CD4-positive, alpha-beta T cell treated with Interleukin-15 for 4 hours (primary cell): ENCODE data around the gene MPZL2.
"Not testable (repeated sequence)": the region's sequence is repeated elsewhere in the genome, so short reads cannot be mapped to it uniquely, and the experiment has no call there.

ENCODE experiments used
- DNase-seq: peaks from one replicate; pipeline ENCODE4 v3.0.0-alpha.2; 2020; ENCODE audit warnings: low spot score

MPZL2 gene

DNA sequence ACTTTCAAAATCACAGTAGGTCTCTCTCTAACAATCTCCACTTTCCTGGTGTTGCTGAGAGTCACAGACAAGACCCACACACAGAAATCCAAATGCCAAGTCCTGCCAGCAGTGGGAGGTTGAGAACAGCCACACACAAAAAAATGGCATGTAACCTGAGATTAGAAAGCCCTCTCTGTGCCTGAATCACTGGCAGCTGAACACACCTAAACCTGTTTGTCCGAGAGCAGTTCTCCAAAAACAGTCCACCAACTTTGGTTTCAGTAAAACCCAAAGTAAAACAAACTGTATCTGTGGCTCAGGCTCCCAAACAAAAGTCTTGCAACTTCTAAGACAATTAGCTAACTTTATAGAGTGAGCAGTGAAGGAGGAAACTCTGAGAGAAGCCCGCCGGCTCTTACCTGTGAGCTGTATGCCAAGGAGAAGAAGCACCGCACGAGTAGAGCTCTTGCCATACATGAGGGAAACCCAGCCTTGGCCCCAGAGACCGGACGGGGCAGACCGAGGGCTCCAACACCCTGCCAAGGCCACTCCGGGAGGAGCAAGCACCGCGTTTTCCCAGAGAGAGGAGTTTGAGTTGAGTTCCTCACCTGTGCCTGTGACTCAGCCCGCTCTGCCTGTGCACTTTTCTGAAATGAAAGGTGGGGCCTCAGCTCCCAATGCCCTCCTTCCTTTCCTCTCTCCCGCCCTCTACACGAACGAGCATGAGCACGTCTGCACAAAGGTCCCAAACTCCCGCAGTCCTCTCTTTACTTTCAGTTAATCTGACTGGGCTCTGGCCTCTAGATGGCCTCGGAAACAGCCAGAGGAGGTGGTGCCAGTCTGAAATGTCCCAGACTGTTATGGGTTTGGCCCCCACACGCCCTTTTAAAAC is at the start of gene MPZL2:
MPZL2 (minus strand) TSS at position 603 of the 874 bp plus-strand sequence; CDS start at position 459, 144 bp downstream.
- no peak for DNase-seq

DNA sequence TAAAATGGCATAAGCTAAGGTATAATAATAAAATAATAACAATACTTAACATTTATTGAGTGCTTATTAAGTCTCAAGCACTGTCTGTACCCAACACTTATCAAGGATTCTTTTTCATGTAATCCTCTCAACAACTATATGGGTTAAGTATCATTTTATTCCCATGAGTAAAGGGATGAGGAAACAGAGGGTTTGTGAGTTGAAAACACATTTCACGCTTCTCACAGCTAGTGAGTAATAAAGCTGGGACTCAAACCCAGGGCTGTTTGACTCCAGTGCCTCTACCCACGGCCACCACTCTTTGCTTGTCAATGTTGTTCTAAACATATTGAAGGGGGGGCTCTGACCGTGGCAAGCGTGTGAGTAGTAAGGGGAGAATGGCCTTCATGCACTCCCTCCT is 49.1 kb upstream of the MPZL2 start:
- no peak for DNase-seq

DNA sequence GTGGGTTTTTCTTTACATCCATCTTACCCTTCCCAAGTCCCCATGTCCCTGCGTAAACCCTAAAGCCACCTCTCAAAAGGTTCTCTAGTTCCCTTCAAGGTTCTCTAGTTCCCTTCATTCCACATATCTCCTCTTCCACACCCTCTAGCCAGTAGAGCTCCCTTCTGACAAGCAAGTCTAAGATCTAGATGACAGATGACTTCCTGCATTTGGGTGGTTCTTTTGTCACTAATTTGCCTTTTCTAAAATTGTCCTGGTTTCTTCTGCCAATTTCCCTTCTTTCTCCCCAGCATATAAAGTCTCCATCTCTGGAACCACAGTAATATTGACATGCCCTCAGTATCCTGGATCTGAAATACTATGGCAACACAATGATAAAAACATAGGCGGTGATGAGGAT is 48.2 kb upstream of the MPZL2 start:
- DNase-seq, result no peak

DNA sequence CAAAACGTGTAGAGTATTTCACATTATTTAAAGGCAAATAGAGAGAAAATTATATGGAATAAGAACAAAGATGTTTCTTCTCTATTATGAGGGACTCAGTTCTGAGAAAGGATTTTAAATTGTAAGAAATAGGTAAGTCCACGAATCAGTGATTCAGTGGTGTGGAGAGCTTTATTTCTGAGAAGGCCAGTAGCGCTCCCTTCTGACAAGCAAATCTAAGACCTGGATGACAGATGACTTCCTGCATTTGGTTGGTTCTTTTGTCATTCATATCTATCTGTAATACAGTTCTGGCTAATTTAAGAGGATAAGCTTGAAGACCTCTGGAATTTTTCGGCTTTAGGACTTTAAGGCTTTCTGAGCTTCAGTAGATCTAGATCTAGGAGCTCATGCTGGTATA is 47.4 kb upstream of the MPZL2 start:
- DNase-seq, result peak; percentile 66

DNA sequence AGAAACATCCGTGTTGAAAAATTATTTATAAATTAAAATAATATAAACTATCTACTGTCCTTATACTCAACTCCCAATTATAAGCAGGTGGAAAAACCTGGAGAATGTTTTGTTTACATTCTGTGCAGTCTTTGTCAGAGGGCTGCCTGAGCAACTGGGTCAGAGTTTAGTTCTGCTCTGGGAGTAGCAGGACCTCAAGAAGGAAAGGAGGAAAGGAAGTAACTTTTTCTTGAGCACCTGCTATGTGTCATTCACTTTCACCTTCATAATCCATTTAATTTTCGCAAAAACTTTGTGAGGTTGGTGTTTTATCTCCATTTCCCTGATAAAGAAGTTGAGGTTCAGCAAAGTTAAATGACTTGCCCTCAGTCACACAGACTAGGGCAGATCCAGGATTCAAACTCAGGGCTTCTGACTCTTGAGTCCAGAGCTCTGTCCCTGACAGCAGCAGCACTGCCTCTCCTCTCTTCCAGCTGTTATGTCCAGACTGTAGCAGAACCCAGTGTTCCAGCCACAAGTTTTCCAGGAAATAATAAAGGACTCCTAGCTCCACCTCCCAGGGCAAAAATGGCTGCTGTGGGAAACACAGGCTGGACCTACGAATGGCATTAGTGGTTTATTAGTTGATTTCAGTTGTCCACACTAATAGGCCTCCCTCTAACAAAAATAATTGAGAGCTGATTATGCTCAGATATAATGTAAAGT is 46.8 kb upstream of the MPZL2 start:
- DNase-seq, result no peak

DNA sequence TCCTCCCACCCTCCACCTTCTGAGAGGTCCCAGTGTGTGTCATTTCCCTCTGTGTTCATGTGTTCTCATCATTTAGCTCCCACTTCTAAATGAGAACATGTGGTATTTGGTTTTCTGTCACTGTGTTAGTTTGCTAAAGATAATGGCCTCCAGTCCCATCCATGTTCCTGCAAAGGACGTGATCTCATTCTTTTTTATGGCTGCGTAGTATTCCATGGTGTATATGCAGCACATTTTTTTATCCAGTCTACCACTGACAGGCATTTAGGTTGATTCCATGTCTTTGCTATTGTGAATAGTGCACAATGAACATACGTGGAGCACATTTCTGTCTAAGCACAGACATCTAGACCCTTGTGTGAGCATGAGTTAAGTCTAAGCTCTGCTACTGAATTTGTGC is 46.2 kb upstream of the MPZL2 start:
- DNase-seq, result no peak

DNA sequence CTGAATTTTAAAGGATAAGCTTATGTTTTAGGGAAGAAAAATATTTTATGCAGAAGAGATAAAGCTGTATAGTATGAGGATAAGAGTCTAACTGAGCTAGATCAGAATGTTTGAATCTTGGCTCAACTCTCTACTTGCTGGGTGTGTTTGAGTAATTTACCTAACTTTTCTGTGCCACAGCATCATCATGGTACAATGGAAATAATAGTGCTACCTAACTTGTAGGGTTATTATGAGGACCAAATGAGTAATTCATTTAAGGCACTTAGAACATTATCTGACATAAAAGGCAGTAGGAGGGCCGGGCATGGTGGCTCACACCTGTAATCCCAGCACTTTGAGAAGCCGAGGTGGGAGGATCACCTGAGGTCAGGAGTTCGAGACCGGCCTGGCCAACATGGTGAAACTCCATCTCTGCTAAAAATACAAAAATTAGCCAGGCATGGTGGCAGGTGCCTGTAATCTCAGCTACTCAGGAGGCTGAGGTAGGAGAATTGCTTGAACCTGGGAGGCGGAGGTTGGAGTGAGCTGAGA is 45.0 kb upstream of the MPZL2 start:
- not testable (repeated sequence) for DNase-seq

DNA sequence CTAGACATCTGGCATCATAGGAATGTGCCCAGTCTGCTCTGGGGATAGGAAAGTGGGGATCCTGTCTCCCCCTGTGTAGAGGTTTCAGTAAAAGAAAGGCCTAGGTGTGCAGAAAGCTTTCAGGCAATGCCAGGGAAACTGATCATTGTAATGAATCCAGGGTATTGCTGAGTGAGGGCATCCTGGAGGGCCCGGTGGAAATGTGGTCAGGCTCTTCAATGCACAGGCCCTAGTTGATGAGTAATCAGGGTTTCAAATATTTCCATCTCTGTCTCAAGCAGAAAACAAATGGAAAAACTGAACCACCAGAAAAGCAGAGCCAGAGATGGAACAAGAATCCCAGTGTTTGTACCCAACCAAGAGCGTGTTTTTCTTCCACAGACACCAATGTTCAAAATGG is 42.5 kb upstream of the MPZL2 start:
- DNase-seq, result peak; percentile 27

DNA sequence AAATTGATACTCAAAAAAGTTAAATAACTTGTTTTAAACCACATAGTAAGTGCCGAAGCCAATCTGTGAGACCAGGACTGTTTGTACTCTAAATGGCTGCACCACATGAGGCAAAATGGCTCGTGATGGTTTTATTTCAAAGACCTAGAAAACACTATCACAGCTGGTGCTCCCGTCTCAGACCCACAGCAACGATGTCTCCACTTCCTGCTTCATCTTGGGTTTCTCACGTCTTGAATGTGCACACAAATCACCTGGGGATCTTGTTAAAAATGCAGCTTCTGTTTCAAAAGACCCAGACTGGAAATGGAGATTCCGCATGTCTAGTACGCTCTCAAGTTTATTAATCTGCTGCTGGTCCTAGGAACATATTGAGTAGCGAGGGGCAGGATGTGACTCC is 41.6 kb upstream of the MPZL2 start:
- DNase-seq, result peak; percentile 56

DNA sequence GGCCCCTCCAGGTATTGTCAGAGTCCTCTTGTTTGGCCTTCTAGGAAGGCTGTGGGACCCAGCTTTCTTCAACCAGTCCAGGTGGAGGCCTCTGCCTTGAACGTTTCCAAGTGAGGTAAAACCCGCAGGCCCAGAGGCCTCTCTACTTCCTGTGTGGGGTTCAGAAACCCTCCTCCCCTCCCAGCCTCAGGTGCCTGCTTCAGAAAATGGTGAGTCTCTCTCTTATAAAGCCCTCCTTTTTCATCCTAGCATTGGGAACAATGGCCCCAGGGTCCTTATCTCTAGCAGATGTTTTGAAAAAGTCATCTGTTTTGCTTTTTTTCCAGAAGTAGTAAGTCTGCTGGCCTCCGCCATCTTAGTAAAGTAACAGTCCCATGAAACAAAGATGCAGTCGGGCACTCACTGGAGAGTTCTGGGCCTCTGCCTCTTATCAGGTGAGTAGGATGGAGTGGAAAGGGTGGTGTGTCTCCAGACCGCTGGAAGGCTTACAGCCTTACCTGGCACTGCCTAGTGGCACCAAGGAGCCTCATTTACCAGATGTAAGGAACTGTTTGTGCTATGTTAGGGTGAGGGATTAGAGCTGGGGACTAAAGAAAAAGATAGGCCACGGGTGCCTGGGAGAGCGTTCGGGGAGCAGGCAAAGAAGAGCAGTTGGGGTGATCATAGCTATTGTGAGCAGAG is 40.6 kb upstream of the MPZL2 start, which contains the start of gene CD3E:
CD3E (plus strand) TSS at position 163 of the 681 bp plus-strand sequence; CDS start at position 386, 223 bp downstream.
- DNase-seq, result peak; percentile 71

DNA sequence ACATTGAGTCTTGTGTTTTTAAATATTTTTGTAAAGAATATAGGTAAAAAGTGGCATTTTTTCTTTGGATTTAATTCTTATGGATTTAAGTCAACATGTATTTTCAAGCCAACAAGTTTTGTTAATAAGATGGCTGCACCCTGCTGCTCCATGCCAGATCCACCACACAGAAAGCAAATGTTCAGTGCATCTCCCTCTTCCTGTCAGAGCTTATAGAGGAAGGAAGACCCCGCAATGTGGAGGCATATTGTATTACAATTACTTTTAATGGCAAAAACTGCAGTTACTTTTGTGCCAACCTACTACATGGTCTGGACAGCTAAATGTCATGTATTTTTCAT is 40.1 kb upstream of the MPZL2 start:
- no peak for DNase-seq

DNA sequence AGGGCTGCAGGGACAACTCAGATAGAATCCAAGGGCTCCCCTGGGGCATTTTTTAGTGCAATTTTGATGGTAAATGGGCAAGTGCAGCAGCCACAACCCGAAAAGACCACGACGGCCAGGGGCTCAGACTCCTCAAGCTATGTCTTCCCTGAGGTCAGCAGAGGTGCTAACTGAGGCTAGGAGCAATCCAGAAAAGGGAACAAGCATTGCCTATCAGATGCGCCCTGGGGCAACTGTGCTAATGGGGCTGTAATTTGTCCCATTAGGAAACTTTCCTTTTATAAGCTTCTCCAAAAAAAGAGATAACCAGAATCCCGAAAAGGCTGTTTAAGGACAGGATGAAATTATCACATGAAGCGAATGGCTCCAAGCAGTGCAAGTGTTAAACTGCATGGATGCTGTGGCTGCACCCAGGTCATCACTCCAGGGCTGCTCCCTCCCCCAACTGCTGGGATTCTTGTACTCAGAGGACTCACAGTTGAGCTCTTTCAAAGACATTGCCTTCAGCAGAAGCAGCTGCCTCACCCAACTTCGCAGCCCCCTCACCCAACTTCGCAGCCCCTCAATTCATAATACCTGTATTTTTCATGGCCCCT is 37.6 kb upstream of the MPZL2 start:
- no peak for DNase-seq

DNA sequence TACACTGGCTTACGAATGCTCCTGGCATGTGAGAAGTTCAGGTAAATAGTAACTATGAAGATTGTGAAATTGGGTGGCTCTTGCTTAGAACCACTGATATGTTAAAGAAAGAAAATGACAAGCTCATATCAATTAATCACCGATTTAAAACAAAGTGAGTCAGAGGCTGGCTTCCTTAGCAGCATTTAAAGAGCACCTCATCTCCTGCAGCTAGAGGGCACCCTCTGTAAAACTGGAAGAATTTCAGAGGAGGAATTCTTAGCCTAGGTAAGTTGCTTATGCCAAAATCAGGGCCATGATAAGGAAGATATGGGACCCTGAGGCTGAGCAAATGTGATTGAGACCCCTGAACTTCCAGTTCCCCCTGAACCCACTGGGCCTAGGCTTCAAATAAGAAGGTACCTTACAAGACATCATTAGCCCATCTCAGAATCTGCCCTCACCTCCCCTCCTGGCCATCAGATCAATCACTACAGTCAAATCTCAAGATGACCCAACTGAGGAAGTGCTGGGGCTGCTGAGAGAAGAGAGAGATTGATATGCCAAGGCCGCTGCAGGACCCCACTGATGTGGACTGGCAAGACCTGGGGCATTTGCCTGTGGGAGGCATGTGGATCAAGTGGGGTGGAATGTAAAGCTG is 31.8 kb upstream of the MPZL2 start:
- peak; percentile 76 for DNase-seq

DNA sequence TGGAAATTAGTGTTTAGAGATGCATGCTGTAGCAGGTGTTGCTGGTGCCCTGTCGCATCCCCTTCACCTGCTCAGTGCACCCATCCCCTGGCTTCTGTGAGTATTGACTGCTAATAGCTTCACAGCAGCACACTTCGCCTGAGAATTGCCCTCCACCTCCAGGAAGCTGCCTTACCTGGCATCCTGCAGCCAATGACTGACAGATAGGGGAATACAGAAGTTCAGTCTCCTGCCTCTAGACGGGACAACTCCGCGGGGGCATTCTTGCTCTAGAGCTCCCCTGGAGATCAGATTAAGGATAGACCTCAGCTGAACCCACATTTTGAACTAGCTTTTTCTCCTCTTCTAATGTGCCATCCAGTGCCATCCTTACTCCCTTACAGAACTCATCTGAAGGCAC is 31.1 kb upstream of the MPZL2 start:
- DNase-seq, result no peak

DNA sequence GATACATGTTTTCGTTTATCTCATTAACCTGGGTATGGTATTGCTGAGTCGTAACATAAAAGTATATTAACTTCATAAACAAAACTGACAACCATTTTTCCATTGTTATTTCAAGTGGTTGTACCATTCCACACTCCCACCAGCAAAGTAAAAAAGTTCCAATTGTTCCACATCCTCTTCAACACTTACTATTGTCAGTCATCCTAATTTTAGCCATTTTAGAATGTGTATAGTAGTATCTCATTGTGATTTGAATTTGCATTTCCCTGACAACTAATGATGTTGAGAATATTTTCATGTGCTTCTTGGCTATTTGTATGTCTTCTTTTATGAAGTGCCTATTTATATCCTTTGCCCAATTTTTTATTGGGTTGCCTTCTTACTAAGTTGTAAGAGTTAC is 30.0 kb upstream of the MPZL2 start:
- DNase-seq, result no peak

DNA sequence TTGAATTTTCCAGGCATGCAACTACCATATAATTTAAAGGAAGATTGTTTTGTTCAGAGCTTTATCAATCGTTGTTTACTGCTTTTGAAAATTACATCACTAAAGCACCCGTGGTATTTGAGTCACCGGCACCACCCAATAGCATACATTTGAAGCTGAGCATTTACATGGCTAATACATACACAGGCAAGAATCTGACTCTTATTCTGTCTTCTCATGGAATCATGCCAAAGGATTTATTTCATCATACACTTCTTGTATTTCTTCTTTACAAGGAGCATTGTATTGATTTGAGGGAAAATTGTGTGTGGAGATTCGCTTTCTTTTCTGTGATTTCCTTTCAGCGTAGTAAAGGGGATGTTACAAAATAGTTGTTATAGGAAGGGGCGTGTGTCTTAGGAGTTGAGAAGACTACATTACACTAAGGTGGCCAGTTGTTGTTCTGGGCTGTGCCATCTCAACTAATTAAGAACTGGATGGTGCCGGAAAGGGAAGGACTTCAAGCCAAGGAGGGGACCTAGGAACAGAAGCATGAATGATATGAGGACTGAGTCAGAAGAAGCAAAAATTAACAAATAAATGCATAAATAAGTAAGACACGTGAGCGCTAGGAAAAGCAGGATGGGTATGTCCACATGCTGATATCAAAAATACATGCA is 27.5 kb upstream of the MPZL2 start:
- DNase-seq, result no peak

DNA sequence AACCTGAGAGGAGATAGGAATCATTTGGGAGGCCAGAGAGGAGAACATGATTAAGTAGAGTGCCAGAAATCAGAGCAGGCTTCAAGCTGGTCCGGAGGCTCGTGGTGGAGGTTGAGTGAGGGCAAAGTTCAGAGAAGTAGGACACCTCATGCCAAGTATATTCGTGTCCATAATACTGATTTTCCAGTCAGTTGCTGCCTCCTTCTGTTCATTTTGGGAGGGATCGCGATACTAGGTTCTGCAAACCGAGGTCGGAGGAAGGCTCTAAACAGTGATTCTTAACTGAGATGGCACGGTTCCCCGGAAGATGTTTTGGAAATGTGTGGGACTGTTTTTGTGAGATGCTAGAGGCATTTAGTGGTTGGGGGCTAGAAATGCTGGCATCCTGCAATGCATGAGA is 26.8 kb upstream of the MPZL2 start:
- DNase-seq, result peak; percentile 63

DNA sequence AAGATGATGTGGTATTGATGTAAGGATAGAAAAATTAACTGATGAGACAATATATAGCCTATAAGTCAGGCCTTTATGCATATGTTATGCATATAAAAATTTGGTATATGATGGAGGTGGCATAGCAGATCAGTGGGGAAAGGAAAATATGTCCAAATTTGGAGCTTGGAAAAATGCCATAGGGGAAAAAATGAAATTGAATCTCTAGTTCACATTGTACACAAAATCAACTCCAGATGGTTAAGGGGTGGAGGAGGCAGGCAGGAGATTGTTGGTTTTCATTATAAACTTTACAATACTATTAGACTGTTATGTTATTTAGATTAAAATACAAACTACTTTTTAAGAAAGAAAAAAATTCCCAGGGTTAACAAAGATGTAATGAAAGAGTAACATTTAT is 25.3 kb upstream of the MPZL2 start:
- no peak for DNase-seq

DNA sequence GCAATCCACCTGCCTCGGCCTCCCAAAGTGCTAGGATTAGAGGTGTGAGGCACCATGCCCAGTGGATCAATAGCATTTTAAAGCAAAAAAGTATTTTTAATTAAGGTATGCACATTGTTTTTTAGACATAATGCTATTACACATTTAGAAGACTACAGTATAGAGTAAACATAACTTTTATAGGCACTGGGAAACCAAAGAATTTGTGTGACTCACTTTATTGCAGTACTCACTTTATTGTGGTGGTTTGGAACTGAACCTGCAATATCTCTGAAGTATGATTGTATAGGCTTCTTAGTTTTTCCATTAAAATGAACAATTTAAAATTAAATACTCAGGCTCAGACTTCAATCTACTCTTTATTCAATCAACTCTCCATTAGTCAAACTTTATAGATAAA is 22.9 kb upstream of the MPZL2 start:
- DNase-seq, result no peak

DNA sequence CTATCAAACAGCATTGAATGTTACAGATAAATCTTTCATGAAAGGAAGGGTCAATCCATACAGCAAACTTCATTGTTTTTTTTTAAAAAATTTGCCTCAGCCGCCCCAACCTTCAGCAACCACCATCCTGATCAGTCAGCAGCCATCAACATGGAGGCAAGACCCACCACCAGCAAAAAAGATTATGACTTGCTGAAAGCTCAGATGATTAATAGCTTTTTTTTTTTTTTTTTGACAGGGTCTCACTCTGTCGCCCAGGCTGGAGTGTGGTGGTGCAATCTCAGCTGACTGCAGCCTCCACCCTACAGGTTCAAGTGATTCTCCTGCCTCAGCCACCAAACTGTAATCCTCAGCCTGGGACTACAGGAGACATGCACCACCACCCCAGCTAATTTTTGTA is 22.4 kb upstream of the MPZL2 start:
- no peak for DNase-seq

DNA sequence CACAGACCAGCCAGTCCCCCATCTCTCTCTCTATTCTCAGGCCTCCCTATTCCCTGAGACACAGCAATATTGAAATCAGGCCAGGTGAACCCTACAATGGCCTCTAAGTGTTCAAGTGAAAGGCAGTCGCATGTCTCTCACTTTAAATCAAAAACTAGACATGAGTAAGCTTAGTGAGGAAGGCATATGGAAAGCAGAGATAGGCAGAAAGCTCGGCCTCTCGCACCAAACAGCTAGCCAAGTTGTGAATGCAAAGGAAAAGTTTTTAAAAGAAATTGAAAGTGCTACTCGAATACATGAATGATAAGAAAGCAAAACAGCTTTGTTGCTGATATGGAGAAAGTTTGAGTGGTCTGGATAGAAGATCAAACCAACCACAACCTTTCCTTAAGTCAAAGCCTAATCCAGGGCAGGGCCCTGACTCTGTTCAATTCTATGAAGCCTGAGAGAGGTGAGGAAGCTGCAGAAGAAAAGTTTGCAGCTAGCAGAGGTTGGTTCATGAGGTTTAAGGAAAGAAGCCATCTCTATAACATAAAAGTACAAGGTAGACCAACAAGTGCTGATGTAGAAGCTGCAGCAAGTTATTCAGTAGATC is 19.8 kb upstream of the MPZL2 start:
- no peak for DNase-seq
